T-helper 1 cell (primary cell): ENCODE results near the gene SPTB.

Source experiments
- DNase-seq, 5 donors: peaks; one replicate each; pipeline ENCODE4 v3.0.0-alpha.2; 2012 to 2020

SPTB gene

DNA sequence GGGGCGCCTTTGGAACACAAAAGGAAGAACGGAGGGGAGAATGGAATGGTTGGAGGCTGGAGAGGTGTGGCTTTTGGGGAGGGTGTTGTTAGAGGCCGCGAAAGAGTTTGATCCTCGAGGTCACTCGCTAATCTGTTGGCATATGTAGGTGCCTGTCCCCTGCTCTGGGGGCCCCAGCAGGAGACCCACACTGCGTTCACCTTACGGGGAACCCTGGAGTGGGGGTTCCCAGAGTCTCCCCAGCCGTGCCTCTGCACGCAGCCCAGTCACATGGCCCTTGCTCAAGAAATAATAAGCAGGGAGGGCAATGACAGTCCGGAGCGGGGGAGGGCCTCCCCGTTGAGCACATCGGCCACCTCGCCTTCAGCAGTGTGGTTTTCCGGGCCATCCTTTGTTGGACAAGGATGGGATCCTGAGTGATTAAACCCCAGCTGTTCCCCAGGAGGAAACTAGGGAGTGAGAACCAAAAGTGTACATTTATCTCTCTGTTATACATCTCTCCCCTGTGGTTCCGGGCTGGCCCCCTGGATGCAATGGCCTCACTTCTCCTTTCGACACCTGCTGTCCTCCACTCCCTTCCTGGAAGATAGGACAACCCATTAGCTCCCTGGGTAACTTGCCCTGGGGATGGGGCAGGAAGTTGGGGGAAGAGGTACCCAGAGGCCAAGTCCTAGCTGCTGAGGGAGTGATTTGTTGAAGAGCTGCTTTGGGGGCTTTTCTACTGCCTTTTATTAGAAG is 174.2 kb downstream of the SPTB start:
- no peak for DNase-seq

DNA sequence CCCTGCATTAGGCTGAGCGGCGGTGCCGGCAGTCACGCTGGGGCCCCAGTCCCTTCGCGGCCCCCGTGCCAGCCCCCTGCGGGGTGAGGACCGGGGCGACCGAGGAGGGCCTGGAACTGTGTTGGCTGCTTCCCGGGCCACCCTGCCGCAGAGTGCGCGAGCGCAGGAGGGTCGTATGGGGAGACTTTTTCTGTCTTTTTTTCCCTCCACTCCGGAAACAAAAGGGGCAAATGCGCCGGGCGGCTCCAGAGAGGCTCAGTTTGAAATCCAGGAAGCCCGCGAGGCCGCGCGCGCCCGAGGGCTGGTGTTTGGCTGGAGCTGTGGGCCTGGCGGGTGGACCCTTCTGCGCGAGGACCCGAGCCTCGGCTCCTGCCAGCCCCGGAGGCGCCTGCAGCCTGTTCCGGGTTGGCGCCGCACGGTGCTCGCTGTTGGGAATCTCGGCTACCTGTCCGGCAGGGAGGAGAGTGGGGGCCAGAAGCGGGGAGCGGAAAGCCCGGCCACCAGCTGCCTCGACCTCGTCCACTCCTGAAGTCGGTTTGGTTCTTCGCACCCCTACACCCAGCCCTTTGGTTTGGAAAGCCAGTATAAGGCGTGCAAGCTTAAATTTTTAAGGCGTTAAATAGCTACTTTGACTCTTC is 174.8 kb downstream of the SPTB start:
- no peak for DNase-seq

DNA sequence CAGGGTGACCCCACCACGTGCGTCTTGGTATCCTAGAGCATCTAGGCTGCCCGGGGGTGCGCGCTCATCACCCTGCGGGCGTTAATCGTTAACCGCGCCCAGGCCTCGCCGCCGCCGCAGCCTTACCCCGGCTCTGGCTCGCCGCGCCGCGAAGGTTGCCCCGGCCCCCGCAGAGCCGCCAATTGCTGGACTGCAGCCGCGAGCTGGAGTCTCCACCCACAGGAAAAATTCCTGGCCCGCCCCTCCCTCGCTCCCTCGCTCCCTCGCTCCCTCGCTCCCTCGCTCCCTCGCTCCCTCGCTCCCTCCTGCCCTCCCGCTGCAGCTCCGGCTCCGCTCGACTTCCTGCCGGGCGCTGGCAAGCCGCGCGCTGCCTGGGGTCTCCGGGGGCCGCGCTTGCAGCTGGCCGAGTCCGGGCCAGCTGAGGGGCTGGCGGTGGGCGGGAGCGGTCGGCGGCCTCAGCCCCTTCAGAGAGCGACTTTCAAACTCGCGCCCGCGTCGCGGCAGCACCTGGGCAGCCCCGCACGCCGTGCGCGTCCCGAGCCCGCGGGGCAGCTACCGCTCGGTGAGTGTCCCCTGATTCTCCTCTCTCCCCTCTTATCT is 175.5 kb downstream of the SPTB start, which contains the start of gene PLEKHG3:
Gene PLEKHG3 (plus strand): TSS at position 282 of the 600 bp plus-strand sequence. CDS start 23,208 bp downstream, outside the sequence.
- DNase-seq = no peak

DNA sequence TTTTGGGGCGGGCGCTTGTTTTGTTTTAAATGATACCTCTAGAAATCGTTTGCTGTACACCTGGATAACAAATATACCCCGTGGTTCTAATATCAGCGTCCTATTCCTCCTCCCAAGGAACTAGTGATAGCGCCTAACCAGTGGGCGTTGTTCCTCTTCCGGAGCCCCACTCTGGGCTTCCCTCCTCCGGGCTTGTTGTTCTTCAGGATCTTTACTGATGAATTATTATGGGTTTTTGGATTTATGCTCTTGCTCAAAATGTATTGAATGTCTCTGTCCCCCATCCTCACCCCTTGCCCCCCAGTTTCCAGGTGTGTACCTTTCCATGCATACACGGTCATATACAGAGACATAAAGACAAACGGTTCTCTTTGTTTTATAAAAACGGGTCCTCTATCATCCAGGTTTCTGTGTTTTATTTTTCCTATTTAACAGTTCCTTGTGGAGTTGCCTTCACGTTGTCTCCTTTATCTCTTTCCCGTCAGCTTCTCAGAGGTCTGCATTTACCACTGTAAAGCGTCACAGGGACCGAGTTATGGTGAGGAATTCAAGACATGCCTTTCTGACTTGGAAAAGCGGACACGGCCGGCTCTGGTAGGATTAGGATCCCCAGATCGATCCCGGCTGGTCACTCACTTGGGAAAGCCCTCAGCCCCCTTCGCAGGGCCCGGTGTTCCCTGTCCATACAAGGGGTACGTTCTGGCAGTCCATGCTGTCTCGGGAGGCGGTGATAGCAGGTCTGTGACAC is 176.1 kb downstream of the SPTB start:
- DNase-seq = no peak

DNA sequence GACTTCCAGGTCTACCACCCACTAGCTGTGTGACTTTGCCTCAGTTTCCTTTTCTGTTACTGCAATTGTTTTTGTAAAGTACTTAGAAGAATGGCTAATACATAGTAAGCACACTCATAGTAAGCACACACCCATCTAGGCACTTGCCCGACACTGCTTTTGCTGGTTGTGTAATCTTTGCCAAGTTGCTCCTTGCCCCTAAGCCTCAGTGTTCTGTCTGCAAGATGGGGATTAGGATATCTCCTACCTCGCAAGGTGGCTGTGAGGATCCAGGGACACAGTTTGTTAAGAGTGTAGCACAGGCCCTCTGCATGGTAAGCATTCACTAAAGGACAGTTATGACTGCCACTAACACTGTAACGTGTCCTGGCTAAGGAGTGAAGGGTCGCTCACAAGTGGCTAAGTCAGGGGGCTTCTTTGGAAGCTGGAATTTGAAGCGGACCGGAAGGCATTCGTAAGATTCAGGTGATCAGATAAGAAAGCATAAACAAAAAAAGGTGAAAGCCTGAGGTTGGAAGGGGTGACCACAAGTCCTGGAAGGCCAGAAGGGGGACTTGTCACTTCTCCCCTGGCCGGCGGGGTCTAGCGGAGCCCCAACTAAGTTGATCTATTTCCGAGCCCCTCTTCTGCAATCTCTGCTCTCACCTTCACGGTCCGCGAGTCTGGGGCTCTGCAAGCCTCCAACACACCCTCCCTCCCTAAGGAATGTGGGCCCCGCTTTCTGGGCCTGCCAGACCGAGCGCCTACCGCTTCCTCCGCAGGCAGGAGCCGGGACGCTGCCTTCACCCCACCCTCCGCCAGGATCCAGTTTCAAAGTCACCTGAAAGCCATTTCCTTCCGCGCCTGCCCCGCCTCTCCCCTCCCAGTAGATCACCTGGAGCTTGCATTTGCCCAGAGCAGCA is 177.0 kb downstream of the SPTB start:
- peak in 3 of 5 donors; percentile 34 to 43 (median 39) for DNase-seq

DNA sequence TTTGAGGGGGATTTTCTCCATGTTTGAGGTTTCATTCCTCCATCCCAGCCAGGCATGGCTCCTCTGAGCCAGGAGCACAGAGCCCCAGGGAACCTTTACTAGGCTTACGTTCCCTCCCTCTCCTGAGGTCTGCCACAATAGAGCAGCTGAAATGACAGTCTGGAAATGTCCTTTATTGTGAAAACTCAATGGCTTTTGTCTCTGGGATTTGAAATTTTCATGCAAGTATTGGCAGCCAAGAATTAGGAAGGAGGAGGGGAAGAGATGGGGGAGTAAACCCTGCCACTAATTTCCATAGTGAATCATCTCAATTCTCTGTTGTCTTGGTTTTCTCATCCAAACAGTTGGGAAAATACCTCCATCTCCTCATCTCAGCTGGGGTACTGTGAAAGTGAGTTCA is 178.0 kb downstream of the SPTB start:
- no peak for DNase-seq

DNA sequence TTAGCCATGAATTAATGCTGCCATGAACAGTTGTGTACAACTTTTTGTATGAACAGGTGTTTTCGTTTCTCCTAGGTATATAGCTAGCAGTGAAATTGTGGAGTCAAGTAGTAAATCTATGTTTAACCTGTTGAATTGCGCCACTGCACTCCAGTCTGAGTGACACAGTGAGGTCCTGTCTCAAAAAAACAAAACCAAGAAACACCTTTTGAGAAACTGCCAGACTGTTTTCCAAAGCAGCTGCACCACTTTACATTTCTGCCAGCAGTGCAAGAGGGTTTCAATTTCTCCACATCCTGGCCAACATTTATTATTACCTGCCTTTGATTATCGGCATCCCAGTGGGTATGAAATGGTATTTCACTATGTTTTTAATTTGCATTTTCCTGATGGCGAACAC is 178.8 kb downstream of the SPTB start:
- no peak for DNase-seq

DNA sequence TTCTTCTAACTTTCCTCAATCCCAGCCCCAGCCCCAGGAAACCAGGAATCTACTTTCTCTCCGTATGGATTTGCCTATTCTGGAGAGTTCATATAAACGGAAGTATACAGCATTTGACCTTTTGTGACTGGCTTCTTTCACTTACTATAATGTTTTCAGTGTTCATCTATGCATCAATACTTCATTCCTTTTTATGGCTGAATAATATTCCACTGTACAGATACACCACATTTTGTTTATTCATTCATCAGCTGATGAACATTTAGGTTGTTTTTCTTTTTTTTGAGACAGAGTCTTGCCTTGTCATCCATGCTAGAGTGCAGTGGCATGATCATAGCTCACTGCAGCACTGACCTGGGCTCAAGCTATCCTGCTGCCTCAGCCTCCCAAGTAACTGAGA is 179.4 kb downstream of the SPTB start:
- no peak for DNase-seq

DNA sequence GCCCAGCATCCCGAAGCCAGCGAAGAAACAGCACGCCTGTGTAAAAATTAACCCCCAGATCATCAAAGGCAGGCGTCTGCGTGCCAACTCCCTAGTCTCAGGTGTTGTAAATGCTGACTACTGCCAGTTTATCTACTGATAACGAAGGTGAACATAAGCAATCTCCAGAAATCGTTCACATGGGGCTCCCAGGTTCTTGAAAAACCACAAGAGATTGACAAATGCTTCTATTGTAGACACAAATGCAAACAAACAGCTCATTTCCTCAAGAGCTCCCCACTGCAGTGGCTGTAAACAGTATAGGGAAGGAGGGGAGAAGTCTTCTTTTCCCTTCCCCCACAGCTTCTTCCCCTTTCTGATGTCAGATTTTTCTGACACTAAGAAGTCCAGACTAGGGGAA is 180.8 kb downstream of the SPTB start:
- DNase-seq = peak in 1 of 5 donors; percentile 50

DNA sequence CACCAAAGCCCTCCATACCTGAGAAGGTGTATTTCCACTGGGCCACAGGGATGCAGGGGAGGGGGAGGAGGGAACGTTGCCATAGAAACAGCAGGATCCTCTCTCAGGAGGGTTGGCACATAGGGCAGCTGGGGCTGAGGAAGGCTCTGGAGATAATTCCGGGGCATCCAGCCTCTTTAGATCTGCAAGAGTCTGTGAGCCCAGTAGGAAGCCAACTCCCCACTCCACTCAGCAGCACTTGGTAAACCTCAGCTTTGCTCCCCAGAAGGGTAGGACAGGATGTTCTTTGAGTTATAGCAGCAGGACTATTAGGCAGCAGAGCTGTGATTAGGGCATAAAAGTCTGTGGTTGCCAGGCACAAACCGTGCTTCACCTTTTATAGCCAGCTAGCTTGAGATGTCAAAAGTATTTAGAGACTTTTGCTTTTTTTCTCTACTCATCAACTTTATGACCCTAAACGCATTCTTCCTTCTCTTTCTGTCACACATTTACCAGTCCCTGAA is 183.3 kb downstream of the SPTB start:
- DNase-seq = peak in 1 of 5 donors; percentile 32
